GM23338 (cell line): ENCODE measurements around the gene USP6.

ENCODE experiments used
- CTCF ChIP-seq, 2 experiments: fragments of 200-600 bp in 1 of 2; sonication (generic) in 1 of 2; conservative IDR thresholded peaks; 2 replicates each; pipeline versions ENCODE4 v1.5.1 to v1.6.1; 2016 to 2017; ENCODE audit warnings: antibody characterized with exemption in 2 of 2, low read depth in 2 of 2, mild to moderate bottlenecking in 2 of 2, moderate library complexity in 1 of 2
- EZH2 ChIP-seq: fragments of 200-600 bp; sonication (generic); IDR thresholded peaks from one replicate; pipeline ENCODE4 v1.8.0; 2017; ENCODE audit warnings: antibody characterized with exemption, mild to moderate bottlenecking, low read depth; ENCODE audit not compliant: unreplicated experiment
- EZH2phosphoT487 ChIP-seq: fragments of 200-600 bp; sonication (generic); IDR thresholded peaks from one replicate; pipeline ENCODE4 v1.8.1; 2018; ENCODE audit warnings: antibody characterized with exemption; ENCODE audit not compliant: unreplicated experiment
- POLR2AphosphoS5 ChIP-seq: IDR thresholded peaks from 2 replicates; pipeline ENCODE4 v1.6.1; 2016; ENCODE audit warnings: antibody characterized with exemption, low read depth
- REST ChIP-seq: IDR thresholded peaks from one replicate; pipeline ENCODE4 v1.6.1; 2018; ENCODE audit warnings: antibody characterized with exemption; ENCODE audit not compliant: unreplicated experiment

- TF ChIP-seq EZH2phosphoT487 (no peak), EZH2 (no peak), CTCF (conservative IDR thresholded peaks at IDR 0.05; ENCODE audit: low read depth in 2 of 2) (no peak), POLR2AphosphoS5 (no peak), REST (no peak)
Measured at GRCh38 chr17:5138616-5139457, 23.0 kb downstream of the USP6 start.
